Measurements from ENCODE around the gene LRRC8C.

The LRRC8C gene

DNA sequence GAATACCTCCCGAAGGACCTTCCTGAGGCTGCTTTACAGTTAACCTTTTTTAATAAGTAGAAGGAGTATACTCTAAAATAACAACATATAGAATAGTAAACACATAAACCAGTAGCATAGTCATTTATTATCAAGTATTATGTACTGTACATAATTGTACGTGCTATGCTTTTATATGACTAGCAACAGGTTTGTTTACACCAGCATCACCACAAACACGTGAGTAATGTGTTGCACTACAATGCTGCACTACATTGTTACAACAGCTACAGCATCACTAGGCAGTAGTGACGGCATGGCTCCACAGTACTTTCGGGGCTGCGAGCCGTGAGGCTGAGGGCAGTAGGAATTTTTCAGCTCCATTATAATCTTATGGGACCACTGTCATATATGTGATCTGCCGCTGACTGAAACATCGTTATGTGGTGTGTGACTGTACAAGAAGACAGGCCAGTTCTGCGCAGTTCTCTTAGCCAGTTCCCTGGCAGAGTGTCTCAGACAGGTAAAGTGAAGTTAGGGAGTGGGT, 105.1 kb downstream of the LRRC8C start:
- DNase-seq, result no peak

DNA sequence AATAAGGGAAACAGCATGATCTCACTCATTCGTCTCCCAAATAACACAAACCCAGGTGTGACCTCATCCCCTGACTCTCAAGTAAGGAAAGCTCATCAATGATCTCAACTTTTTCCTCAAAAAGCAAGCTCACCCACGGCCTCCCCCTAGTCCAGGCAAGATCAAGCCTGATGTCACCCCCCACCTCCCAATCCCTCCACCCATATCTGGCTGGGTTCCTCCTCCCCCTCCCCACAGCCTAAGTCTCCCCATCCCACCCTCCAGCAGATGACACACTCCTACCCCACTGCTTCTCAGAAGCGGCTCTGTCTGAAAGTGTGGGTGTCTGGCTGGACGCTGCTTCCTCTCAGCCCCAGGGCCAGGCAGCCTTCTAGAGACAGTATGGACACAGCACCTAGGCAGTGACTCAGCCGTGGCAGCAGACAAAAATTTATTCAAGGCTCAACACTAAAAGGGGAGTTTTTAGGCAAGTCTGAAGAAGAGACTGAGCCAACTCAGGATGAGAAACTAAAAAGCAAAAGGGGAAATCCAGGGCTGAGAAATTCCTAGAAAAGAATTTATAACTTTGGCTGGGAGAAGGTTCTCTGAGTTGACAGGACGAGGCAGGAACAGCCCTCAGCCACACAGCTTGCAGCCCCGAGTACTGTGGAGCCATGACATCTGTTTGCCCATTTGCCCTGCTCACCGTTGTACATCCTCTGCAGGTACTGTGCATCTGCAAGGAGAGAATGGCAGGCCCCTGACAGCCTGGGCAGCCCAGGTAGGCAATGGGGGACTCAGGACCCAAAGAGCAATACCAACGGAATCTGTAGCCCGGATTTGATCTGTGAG, 106.3 kb downstream of the LRRC8C start:
- DNase-seq, result peak; percentile 88

DNA sequence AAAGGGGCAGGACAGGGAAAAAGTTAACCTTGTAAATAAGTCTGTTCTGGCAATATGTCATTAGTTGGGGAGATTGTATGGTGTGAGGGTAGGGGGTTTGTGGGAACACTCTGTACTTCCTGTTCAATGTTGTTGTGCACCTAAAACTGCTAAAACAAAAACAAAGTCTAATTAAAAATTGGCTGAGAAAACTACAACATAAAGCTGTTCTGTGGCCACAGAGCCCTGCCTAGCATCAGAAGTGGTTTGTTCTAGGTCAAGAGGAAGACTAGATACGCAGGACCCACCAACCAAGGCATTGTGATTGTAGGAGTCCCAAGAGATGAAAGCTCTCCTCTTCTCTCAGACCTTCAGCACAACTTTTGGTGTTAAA, 106.9 kb downstream of the LRRC8C start:
- no peak for DNase-seq

DNA sequence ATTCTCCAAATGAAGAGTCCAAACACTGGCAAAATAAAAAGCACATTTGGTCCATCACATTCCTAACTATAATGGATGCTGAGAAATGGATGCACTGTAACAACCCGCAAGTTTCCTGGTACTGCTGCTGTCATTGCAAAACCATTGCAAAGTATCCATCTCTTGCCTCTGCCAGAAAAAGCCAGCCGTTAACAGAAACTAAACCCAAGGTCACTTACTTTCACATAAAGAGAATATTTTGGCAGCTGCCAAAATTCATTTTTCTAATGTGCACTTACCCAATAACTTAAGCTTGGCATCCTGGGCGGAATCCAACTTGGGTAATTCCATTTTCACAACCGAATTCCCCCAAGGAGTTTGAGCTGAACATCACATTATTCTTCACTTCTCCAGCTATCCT, 110.9 kb downstream of the LRRC8C start:
- DNase-seq, result no peak

DNA sequence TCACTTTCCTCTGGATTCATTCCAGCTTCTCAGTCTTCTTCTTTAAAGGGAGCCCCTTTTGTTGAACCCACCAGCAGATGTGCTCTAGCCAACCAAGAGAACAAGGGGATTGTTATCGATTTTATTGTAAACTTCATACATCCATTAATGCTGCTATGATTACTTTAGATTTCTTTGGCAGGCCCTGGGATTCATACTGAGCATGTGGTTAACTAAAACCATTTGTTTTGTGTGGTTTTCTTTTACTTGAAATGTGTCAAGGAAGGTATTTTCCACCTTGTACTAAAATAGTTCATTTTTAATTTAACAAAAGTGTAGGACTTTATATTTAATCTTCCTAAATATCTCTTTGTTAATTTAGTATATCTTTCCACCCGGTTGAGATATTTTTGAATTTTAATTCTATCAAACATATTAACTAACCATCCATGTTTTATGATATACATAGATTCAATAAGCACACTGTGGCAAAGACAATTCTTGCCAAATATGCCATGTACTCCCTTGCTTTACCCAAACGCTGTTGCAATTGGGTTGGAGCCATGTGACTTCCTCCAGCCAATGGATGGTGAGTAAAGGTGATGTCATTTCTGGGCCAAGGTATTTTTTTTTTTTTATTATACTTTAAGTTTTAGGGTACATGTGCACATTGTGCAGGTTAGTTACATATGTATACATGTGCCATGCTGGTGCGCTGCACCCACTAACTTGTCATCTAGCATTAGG, 113.7 kb downstream of the LRRC8C start:
- no peak for DNase-seq

DNA sequence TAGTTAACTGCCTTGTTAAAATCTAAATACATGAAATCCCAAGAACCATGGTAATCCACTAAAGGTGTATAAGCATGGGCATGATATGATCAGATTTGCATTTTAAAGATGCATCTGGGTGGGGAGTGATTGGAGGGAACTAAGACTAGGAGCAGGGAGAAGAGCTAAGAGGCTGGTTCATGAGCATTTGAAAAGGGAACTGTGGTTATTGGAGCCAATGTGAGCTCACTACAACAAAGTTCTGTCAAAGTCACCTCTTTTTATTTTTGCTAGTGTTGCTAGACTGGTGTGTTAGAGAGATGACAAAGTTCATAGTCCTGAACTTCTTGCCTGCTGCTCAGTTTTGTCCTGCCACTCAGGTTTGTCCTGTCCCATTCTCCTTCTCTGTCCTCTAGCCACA, 120.8 kb downstream of the LRRC8C start:
- DNase-seq, result no peak

DNA sequence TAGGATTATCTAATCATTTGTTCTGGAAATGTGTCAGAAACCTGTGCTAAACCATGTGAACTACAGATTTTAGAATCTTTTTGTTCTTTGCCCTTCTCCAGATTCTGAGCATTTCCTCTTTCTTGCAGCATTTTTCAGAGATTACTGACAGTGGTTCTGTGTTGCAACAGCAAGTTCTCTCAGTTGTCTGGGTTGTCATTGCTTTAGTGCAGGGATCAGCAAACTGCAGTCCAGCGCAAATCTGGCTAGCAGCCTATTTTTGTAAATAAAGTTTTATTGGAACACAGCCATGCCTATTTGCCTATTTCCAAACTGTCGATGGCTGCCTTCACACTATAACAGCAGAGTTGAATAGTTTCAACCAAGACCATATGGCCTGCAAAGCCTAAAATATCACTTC, 121.6 kb downstream of the LRRC8C start:
- DNase-seq, result no peak

DNA sequence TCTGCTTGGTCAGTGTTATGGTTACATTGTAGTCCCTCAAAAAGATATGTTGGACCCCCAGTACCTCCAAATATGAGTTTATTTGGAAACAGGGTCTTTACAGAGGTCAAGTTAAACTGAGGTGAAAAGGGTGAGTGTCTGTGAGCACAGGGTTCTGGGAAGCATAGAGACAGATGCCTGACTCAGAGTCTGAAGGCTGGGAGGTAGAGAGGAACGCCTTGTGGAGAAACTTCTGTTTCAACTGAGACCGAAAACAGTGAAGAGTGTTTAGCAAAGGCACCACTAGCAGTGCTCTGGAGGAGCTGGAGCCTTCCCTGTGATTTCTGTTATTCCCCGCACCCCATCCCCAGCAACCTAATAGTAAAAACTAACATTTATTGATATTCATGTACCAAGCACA, 122.7 kb downstream of the LRRC8C start:
- no peak for DNase-seq

DNA sequence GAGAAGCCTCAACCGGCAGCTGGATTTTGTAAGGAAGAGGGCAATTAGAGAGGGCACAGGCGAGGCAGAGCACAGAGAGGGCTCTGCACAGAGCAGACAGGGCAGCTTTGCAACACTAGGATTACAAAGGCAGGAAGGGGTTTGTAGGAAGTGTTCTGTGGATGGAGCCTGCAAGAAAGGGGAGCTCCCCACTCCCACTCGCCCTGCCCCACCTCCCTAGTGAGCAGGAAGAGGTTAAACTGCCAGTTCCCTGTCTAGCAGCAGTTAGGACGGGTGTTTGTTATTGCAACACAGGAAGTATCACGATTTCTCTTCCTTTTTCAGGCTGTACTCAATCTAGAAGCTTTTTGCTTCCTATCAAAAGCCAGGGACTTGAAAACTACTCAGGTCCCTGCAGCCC, 124.6 kb downstream of the LRRC8C start:
- DNase-seq, result no peak

DNA sequence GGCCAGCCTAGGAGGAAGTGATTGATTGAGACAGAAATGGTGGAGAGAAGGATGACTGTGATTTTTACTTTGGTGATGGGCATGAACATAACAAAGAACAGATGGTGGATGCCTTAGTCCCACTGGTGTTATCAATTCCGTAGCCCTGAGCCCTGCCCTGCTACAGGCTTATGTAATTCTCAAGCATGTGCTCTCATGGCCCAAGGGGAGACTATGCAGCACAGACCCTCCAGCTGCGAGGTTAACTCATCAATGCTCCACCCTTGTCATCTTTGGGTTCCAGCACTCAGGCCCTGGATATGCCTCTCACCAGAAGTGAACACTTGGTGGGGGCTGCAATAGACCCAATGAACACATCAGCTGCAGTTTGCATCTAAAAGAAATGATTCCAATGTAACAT, 125.2 kb downstream of the LRRC8C start:
- no peak for DNase-seq

DNA sequence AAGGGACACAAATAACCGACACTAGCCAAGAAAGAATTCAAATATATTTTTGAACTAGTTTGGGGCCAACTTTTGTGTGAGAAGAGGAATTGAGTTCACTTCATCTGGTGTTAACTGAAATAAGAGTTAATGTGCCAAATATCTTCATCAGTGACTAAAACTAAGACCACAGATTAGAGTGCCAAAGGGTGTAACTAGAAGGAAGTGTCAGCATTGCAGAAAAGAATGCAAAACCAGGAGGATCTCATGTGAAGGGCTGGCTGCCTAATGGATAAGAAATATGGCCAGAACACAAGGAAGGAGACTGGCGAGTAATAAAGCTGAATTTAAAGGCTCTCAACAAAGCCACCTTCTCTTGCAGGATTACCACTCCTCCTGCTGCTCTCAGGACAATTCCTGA, 126.1 kb downstream of the LRRC8C start:
- DNase-seq, result no peak

DNA sequence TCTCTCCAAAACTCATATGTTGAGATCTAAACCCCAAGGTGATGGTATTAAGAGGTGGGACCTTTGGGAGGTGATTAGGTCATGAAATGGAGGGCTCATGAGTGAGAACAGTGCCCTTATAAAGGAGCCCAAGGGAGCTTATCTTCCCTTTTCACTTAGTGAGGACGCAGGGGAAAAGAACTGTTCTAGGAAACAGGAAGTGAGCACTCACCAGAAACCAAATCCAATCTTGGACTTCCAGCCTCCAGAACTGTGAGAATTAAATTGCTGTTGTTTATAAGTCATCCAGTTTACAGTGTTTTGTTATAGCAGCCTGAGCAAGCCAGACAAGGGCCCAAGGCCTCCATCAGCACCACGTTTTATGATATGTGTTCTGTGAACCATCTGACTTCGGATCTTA, 127.6 kb downstream of the LRRC8C start:
- DNase-seq, result no peak

DNA sequence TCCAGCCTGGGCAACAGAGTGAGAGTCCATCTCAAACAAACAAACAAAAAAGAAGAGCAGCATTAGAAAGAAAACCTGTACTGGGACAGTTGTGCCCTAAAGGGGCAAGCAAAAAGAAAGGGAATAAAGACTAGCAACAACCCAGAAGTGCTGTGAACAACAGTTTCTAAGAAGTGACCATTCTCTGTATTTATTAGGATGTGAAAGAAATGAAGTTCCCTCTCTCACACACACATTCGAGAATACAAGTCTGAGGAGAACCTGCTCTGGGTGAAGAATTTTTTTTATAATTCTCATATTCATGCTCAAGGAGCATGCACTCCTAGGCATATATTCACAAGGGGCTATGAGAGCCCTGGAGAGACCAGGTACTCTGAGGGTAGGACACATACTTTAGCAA, 128.4 kb downstream of the LRRC8C start:
- DNase-seq, result no peak

DNA sequence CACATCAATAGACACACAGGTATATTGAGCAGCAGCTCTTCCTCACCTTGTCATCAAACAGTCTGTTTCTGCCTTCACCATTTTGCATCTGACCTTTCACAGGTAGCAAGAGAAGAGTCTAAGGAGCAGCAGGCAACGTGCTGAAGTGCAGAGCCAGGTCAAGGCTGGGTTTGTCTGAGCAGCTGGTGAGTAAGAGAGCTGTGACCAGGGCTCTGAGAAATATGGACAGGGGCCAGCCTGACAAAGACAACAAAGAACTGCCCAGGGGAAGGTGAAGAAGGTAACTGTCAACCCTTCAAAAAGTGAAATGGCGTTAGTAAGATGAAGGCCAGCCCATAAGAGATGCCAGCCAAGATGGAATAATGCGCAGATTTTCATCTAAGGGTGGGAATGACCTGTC, 129.0 kb downstream of the LRRC8C start:
- DNase-seq, result no peak

DNA sequence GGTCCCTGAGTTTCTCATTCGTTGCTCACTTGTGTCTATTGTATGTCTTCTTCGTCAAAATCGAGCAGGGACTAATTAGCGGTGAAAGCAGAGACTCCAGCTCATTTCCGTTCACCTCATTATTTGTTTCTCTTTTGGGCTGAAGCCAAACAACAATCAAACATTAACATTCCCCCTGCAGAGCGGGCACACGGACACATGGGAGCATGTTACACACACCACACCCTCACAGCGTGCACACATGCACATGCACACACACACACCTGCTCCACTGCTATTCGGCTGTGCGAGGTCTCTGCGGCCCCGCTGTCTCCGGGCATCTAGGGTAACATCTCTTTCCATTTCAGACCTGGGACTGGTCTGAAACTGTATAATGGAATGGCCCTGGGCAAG, 129.5 kb downstream of the LRRC8C start:
- no peak for DNase-seq

DNA sequence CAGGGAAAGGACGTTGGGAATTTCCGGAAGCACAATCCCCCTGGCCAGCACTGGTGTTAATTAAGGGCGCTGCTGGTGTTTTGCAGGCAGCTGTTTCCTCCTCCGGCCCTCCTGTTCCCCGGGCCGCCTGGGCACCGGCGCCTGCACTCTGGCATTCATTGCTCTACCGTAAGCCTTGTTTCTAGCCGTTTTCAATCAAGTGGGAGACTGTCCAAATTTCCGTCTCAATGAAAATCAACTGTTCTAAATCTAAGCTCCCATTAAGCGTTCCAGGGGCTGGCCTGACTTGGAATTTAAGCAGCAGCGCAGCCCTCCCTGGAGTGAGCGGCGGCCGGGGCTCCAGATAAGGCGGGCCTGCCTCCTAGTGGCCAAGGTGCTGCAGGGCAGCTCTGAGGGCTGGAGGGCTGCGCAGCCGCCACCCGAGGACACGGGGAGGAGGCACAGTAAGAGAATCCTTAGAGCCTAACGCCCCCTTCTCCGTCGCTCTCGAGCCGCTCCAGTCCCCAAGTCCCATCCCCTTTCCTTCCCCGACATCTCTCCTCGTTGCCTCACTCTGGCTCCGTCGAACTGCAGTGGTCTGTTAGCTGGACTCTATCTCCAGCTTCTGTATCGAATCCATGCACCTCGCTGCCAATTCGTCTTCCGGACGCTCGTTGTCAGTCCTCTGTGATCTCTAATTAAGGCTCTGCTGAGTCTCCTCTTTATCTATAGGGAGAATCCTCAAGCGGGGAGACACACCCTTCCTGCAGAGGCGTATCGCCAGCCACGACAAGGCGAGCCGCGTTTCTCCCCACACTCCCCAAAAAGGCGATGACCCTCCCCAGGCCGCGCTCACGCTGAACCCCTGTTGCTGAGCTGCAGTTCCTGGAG, 130.1 kb downstream of the LRRC8C start:
- peak; percentile 94 for DNase-seq

DNA sequence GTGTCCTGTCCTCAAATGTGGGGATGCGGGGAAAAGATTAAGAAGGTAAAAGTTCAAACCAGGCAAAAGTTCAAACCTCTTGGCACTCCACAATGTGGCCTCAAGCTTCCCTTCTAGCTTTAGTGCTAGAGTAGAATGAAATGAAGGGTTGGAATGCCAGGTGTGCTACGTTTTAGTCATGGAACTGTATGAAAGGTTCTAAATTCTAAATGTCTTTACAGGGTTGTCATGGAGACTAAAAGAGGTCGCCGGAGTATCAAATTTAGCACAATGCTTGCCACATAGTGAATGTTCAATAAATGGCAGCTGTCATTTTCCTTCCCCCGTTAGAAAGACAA, 130.7 kb downstream of the LRRC8C start:
- DNase-seq, result no peak

DNA sequence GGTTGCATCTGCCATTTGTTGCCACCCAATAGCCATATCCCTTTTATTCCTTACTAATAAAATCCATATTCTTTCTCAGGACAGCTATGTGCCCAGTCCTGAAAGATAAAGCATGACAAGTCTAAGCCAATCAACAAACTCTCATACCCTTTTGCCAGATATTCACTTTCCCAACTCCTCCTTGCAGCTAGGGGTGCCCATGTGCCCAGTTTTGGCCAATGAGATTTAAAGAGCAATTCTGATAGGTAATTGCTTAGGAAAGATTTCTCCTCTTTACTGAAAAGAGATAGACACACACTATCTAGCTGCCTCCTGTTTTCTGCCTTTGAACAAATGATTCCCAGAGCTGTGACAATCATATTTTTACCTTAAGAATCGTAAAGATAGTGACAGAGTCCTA, 132.9 kb downstream of the LRRC8C start:
- DNase-seq, result no peak

DNA sequence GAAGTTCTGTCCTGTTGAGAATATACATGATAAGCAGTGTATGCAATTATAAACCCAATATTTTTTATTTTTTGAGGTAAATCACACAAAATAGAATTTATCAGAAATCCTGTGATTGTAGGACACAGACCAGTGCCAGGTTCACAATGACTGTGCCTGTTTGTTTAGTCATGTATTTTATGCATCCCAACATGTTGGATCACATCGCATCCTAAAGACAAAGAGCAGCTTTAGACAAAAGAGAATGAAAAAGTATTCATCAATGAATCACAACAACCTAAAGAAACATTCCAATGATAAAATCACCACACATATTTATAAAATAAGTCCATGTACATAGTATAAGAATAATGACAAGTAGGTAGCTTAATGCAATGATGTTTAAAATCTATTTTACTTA, 134.7 kb downstream of the LRRC8C start:
- no peak for DNase-seq

Data from islet precursor cell (in vitro differentiated cells).